Naive thymus-derived CD4-positive, alpha-beta T cell (primary cell): Measurements from ENCODE around the gene SEPTIN12. TPM values are rescaled to one million over a fixed set of nuclear protein-coding genes. Genes with fewer than 3 reads are reported as not detected.

Source experiments
- ATAC-seq: fragments of 150-1000 bp; cut with Tn5 transposase; 2 replicates; pipeline ENCODE4 v1.10.0; 2021; ENCODE audit warnings: mild to moderate bottlenecking, moderate library complexity
- CTCF ChIA-PET: fragments of 350-600 bp; sonication (Branson Sonifier 250); formaldehyde crosslinking; loops from one replicate; lab custom pipeline; 2021; ENCODE audit warnings: antibody characterized with exemption; lab: Charles Lee
- POLR2A ChIA-PET: fragments of 350-600 bp; sonication (Branson Sonifier 250); formaldehyde crosslinking; loops from one replicate; lab custom pipeline; 2021; ENCODE audit warnings: antibody characterized with exemption, inconsistent platforms; lab: Charles Lee
- DNase-seq, 9 donors: peaks; one replicate each; pipeline versions ENCODE4 v3.0.0 to v3.0.0-alpha.2; 2020 to 2022; ENCODE audit warnings: mixed read lengths in 1 of 9
- H3K27ac ChIP-seq: one replicate; pipeline ENCODE4 v1.7.0; 2013; ENCODE audit warnings: mild to moderate bottlenecking, low read depth, low read length, moderate library complexity
- H3K27me3 ChIP-seq, 2 donors: one replicate each; pipeline ENCODE4 v1.7.0; 2013; ENCODE audit warnings: low read length in 2 of 2, mild to moderate bottlenecking in 2 of 2, moderate library complexity in 2 of 2; ENCODE audit not compliant: control insufficient read depth in 2 of 2, insufficient read depth in 2 of 2
- H3K36me3 ChIP-seq, 3 experiments: 1 replicate in 2 of 3; 2 replicates in 1 of 3; pipeline ENCODE4 v1.7.0; 2013; ENCODE audit warnings: low read length in 3 of 3, mild to moderate bottlenecking in 3 of 3, moderate library complexity in 1 of 3; ENCODE audit not compliant: insufficient read depth in 3 of 3, control insufficient read depth in 2 of 3
- H3K4me1 ChIP-seq, 2 donors: one replicate each; pipeline ENCODE4 v1.7.0; 2013; ENCODE audit warnings: low read length in 2 of 2, mild to moderate bottlenecking in 2 of 2, moderate library complexity in 1 of 2; ENCODE audit not compliant: control insufficient read depth in 2 of 2, insufficient read depth in 2 of 2
- H3K4me3 ChIP-seq: 2 replicates; pipeline ENCODE4 v1.7.0; 2013; ENCODE audit warnings: mild to moderate bottlenecking, low read length
- H3K9me3 ChIP-seq, 3 experiments: 1 replicate in 2 of 3; 2 replicates in 1 of 3; pipeline ENCODE4 v1.7.0; 2013; ENCODE audit warnings: low read length in 3 of 3; ENCODE audit not compliant: control insufficient read depth in 2 of 3
- H3K27ac Mint-ChIP-seq, 9 donors: one replicate each; pipeline ENCODE4 v1.8.0; 2020 to 2022; ENCODE audit warnings: mixed read lengths in 9 of 9, mild to moderate bottlenecking in 8 of 9, moderate library complexity in 5 of 9, inconsistent platforms in 2 of 9
- H3K27me3 Mint-ChIP-seq, 5 donors: one replicate each; pipeline ENCODE4 v1.8.0; 2021 to 2022; ENCODE audit warnings: mixed read lengths in 5 of 5, mild to moderate bottlenecking in 1 of 5
- H3K36me3 Mint-ChIP-seq, 5 donors: one replicate each; pipeline ENCODE4 v1.8.0; 2020 to 2022; ENCODE audit warnings: mixed read lengths in 5 of 5, mild to moderate bottlenecking in 3 of 5, inconsistent platforms in 1 of 5
- H3K4me1 Mint-ChIP-seq, 7 donors: one replicate each; pipeline ENCODE4 v1.8.0; 2020 to 2022; ENCODE audit warnings: mixed read lengths in 7 of 7, mild to moderate bottlenecking in 3 of 7, inconsistent platforms in 1 of 7
- H3K4me3 Mint-ChIP-seq, 10 donors: one replicate each; pipeline ENCODE4 v1.8.0; 2020 to 2022; ENCODE audit warnings: mild to moderate bottlenecking in 10 of 10, mixed read lengths in 10 of 10, moderate library complexity in 6 of 10, inconsistent platforms in 2 of 10
- H3K9me3 Mint-ChIP-seq, 11 donors: one replicate each; pipeline ENCODE4 v1.8.0; 2020 to 2022; ENCODE audit warnings: mixed read lengths in 11 of 11, mild to moderate bottlenecking in 4 of 11, inconsistent platforms in 1 of 11, moderate library complexity in 1 of 11
- intact Hi-C, 2 donors: fragments of 100-400 bp; cut with micrococcal nuclease; formaldehyde crosslinking; loops; one replicate each; pipeline ENCODE4 v1.15.1; 2023
- polyA plus RNA-seq, 2 donors: library from polyadenylated mRNA; unstranded; fragments of 300-500 nt; fragmentation: Illumina TruSeq; gene quantifications; one replicate each; pipeline ENCODE4 v1.2.3, GENCODE V29; 2021
- total RNA-seq, 6 experiments: library from RNA in 5 of 6; stranded (reverse) in 5 of 6; gene quantifications; 1 replicate in 5 of 6; 2 replicates in 1 of 6; pipeline ENCODE4 v1.2.3 and lab custom pipeline; 2021 to 2026

SEPTIN12 gene, protein sequence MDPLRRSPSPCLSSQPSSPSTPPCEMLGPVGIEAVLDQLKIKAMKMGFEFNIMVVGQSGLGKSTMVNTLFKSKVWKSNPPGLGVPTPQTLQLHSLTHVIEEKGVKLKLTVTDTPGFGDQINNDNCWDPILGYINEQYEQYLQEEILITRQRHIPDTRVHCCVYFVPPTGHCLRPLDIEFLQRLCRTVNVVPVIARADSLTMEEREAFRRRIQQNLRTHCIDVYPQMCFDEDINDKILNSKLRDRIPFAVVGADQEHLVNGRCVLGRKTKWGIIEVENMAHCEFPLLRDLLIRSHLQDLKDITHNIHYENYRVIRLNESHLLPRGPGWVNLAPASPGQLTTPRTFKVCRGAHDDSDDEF
- total RNA-seq (not detected), polyA plus RNA-seq (not detected), total RNA-seq (lab: John Stamatoyannopoulos, UW) (not detected)

DNA sequence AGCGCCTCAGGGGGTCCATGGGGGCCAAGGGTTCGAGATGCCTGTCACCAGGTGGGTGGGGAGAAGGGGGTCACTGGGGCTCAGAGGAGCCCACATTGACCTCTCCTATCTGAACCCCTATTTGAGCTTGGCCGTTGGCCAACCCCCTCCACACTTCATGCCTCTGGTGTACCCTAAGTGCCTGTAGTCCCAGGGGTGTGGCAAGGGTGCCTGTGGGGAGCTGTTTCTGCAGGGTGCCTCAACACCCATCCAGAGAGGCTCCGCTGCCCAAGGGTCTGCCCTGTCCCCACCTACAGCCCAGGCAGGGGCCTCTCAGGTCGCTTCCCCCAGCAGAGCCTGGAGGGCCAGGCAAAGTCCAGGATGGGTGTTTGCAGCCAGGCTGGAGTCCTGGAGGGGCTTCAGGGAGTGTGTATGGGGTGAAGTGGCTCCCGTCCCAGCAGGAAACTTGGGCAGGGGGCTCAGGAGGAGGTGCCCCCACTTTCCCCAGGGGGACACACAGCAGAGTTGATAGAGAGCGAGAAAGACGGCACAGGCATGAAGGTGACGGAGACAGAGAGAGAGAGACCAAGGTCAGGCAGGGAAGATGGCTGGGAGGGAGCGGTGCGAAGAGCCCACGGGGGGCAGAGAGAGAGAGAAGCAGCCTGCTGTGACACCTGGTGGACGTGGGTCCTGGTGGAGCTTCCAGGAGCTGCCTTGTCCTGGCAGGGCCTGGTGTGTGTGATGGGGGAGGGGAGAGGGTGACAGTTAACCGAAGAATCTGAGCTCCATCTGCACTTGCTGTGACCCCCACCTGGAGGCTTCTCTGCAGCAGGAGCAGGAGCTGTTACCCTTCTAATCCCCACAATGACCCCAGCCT, at the start of gene SEPTIN12:
TSS of gene SEPTIN12 (minus strand) at position 719 of the 856 bp plus-strand sequence. CDS start at position 19, 700 bp downstream.
- Mint-ChIP-seq H3K9me3 (no peaks in the 10 kb centered on the region), H3K27ac (peak within 1 kb of the TSS in 1 of 9 donors; percentile 11), H3K4me3 (no peak within 1 kb of the TSS), H3K36me3 (no peaks in the 10 kb centered on the region), H3K27me3 (no peaks in the 10 kb centered on the region), H3K4me1 (peaks cover 0 to 1% (median 0%) of the 10 kb centered on the region in 7 donors)
- ChIA-PET CTCF (no interaction called here), POLR2A (interaction anchor here (0.9 kb wide), 1 partner anchor 40 kb away, joined by 3 read pairs; no protein-coding TSS in a partner anchor)
- Histone ChIP-seq H3K4me3 (no peak within 1 kb of the TSS), H3K4me1 (no peaks in the 10 kb centered on the region), H3K9me3 (no peaks in the 10 kb centered on the region), H3K36me3 (no peaks in the 10 kb centered on the region), H3K27me3 (no peaks in the 10 kb centered on the region), H3K27ac (no peak within 1 kb of the TSS)
- intact Hi-C loops, result no loop called here
- ATAC-seq, result no peak
- DNase-seq, result no peak

DNA sequence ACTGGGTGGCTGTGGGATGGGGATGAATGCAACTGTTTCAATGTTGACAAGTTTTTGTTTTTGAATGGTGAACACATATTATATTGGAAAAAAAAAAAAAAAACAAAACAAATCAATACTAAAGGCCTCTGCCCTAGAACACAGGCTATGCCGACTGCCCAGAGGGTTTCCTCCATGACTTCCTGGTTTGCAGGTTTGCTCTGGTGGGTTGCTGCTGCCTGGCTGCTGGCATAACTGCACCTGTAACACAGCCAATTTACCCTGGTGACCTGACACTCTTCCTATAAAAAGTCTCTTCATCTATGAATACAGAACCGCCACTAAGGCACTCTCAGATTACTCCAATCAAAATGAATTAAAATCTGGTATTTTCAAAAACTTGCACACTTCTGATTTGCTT, 48.6 kb upstream of the SEPTIN12 start:
- Mint-ChIP-seq H3K4me3 (no peak overlapping the region), H3K9me3 (no peaks in the 10 kb centered on the region), H3K27me3 (no peaks in the 10 kb centered on the region), H3K27ac (peak overlapping the region in 4 of 9 donors; percentile 16 to 73 (median 46)), H3K36me3 (peaks cover 15 to 44% (median 21%) of the 10 kb centered on the region in 5 donors), H3K4me1 (peaks cover 7 to 25% (median 12%) of the 10 kb centered on the region in 7 donors)
- Histone ChIP-seq H3K4me3 (no peak overlapping the region), H3K4me1 (no peaks in the 10 kb centered on the region), H3K36me3 (peaks cover 18 to 71% (median 21%) of the 10 kb centered on the region in 3 experiments), H3K9me3 (no peaks in the 10 kb centered on the region), H3K27me3 (no peaks in the 10 kb centered on the region), H3K27ac (no peak overlapping the region)
- ATAC-seq, result no peak
- no peak for DNase-seq
- ChIA-PET POLR2A (interaction anchor here (1.2 kb wide), 1 partner anchor 68 kb away, joined by 6 read pairs; no protein-coding TSS in a partner anchor), CTCF (no interaction called here)
- intact Hi-C loops, result no loop called here

DNA sequence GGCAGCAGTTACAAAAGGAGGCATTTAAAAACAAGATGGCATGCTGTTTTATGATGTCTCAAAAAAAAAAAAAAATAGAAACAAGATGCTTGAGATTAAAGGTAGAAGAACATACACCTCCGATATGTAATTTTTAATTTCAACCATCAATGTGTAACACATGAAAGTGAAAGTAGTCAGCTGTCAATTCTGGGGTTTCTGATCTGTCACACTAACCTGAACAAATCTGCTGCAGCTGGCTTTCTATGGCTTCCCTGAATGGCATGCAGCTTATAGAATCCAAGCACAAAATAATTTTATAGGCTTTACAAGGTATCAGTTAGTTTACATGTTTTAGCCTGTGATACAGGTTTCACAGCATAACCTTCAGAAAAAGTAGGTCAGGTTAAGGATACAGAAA, 45.4 kb upstream of the SEPTIN12 start:
- Histone ChIP-seq H3K4me1 (no peaks in the 10 kb centered on the region), H3K27me3 (no peaks in the 10 kb centered on the region), H3K4me3 (no peak overlapping the region), H3K36me3 (peaks cover 20 to 71% (median 23%) of the 10 kb centered on the region in 3 experiments), H3K27ac (no peak overlapping the region), H3K9me3 (no peaks in the 10 kb centered on the region)
- peaks cover 4 to 20% (median 14%) of the 10 kb centered on the region in 7 donors for H3K4me1 Mint-ChIP-seq
- H3K36me3 Mint-ChIP-seq, result peaks cover 17 to 42% (median 26%) of the 10 kb centered on the region in 5 donors
- ChIA-PET CTCF (interaction anchor here (0.7 kb wide), 1 partner anchor 561 kb away, joined by 3 read pairs; the partner anchor contains the start of gene TFAP4), POLR2A (no interaction called here)
- DNase-seq (no peak), ATAC-seq (no peak)
- no peaks in the 10 kb centered on the region for H3K27me3 Mint-ChIP-seq
- no peak overlapping the region for H3K4me3 Mint-ChIP-seq
- H3K27ac Mint-ChIP-seq, result no peak overlapping the region
- H3K9me3 Mint-ChIP-seq, result no peaks in the 10 kb centered on the region
- intact Hi-C loops, result no loop called here

DNA sequence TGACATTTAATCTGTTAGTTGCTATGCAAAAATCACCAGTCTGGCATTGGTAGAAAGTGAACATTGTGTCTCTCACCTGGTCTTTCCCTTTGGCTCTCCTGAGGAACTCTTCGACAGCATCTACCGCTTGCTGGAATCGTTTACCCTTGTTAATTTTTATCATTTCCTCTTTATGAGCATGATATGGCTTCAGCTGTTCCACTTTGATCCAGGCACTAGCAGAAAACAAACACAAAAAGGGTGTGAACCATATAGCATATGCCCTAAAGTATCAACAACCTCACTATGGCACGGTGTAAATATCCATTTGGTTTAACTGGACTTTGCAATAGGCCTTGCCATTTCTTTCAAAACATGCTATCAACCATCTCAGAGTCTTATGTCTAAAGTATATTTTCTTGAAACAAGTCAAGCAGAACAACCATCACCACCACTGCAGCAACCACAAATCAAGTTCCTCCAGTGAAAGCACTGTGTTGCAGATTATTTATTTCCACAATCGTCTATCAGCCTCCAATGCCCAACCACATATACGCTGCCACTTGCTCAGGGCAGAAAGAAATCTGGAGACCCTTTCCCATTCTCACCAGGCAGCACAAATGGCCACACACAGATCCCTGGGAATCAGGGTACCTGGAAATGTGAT, 44.7 kb upstream of the SEPTIN12 start:
- peaks cover 4 to 20% (median 14%) of the 10 kb centered on the region in 7 donors for H3K4me1 Mint-ChIP-seq
- Histone ChIP-seq H3K27ac (no peak overlapping the region), H3K9me3 (no peaks in the 10 kb centered on the region), H3K36me3 (peaks cover 20 to 69% (median 23%) of the 10 kb centered on the region in 3 experiments), H3K4me1 (no peaks in the 10 kb centered on the region), H3K4me3 (no peak overlapping the region), H3K27me3 (no peaks in the 10 kb centered on the region)
- POLR2A ChIA-PET, result interaction anchor here (0.6 kb wide), 1 partner anchor 22 kb away, joined by 3 read pairs; no protein-coding TSS in a partner anchor
- no peak overlapping the region for H3K4me3 Mint-ChIP-seq
- no peak for DNase-seq
- CTCF ChIA-PET, result no interaction called here
- H3K9me3 Mint-ChIP-seq, result no peaks in the 10 kb centered on the region
- intact Hi-C loops, result no loop called here
- H3K36me3 Mint-ChIP-seq, result peaks cover 17 to 42% (median 27%) of the 10 kb centered on the region in 5 donors
- peak overlapping the region in 1 of 9 donors; percentile 51 for H3K27ac Mint-ChIP-seq
- H3K27me3 Mint-ChIP-seq, result no peaks in the 10 kb centered on the region
- ATAC-seq, result no peak

DNA sequence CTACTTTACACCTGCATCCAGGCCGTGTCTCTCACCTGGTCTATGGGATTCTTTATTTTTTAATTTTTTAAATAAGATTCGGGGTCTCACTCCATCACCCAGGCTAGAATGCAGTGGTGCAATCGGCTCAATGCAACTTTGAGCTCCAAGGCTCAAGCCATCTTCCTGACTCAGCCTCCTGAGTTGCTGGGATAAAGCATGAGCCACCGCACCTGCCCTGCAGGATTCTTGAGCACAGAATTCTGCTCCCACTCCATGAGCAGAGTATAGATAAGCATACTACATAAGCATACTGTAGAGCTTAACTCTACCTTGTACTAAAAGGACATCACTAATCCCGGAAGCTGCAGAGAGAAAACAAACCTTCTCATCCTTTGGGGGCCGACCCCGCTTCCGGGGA, 43.5 kb upstream of the SEPTIN12 start:
- Mint-ChIP-seq H3K27me3 (no peaks in the 10 kb centered on the region), H3K27ac (no peak overlapping the region), H3K9me3 (no peaks in the 10 kb centered on the region), H3K36me3 (peaks cover 17 to 43% (median 28%) of the 10 kb centered on the region in 5 donors), H3K4me3 (no peak overlapping the region), H3K4me1 (peaks cover 4 to 20% (median 11%) of the 10 kb centered on the region in 7 donors)
- Histone ChIP-seq H3K27ac (no peak overlapping the region), H3K4me1 (no peaks in the 10 kb centered on the region), H3K36me3 (peaks cover 20 to 81% (median 23%) of the 10 kb centered on the region in 3 experiments), H3K4me3 (no peak overlapping the region), H3K9me3 (no peaks in the 10 kb centered on the region), H3K27me3 (no peaks in the 10 kb centered on the region)
- CTCF ChIA-PET, result no interaction called here
- DNase-seq (no peak), ATAC-seq (no peak)
- intact Hi-C loops, result no loop called here
- POLR2A ChIA-PET, result no interaction called here

DNA sequence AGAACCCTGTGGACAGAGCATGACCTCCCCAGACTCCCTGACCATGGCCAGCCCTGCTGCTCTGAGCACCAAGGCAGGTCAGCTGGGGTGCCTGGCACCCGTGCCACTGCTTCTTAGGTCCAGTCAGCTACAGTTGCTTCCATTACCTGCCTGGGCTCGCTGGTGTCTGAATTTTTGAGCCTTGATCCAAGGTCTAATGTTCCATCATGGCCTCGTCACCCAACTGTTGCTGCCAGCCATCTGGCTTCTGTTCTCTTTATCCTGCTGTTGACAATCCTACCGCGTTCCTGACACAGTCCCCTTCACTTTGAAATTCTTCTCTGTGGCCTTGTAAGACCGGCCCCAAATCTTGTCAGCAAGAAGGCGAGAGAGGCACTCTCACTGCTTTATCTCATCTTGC, 42.3 kb upstream of the SEPTIN12 start:
- H3K27ac Mint-ChIP-seq, result peak overlapping the region in 2 of 9 donors; percentile 28 to 74
- ChIA-PET POLR2A (no interaction called here), CTCF (interaction anchor here (0.7 to 0.8 kb wide), 2 partner anchors 164 to 502 kb away, joined by 4 to 7 read pairs; no protein-coding TSS in a partner anchor)
- no peak for ATAC-seq
- intact Hi-C loops, result no loop called here
- no peak overlapping the region for H3K4me3 Mint-ChIP-seq
- Histone ChIP-seq H3K4me1 (no peaks in the 10 kb centered on the region), H3K9me3 (no peaks in the 10 kb centered on the region), H3K27me3 (no peaks in the 10 kb centered on the region), H3K36me3 (peaks cover 20 to 86% (median 23%) of the 10 kb centered on the region in 3 experiments), H3K4me3 (no peak overlapping the region), H3K27ac (no peak overlapping the region)
- H3K27me3 Mint-ChIP-seq, result no peaks in the 10 kb centered on the region
- no peak for DNase-seq
- H3K4me1 Mint-ChIP-seq, result peaks cover 4 to 17% (median 7%) of the 10 kb centered on the region in 7 donors
- H3K9me3 Mint-ChIP-seq, result no peaks in the 10 kb centered on the region
- H3K36me3 Mint-ChIP-seq, result peaks cover 14 to 39% (median 26%) of the 10 kb centered on the region in 5 donors
